ENCODE data around the gene AKAP12.

AKAP12 gene

GRCh38 chr6:151247490-151247889, 7.7 kb downstream of the AKAP12 start:
- TF ChIP-seq CTCF (IDR thresholded peaks at IDR 0.05; ENCODE audit: unreplicated experiment in 3 of 3) = no peak

GRCh38 chr6:151248295-151248694, 8.5 kb downstream of the AKAP12 start:
- no peaks in the 10 kb centered on the region for H3K27me3 Mint-ChIP-seq (ENCODE audit: low read depth)
- no peaks in the 10 kb centered on the region for H3K9me3 Mint-ChIP-seq
- no peak for TF ChIP-seq CTCF (IDR thresholded peaks at IDR 0.05; ENCODE audit: unreplicated experiment in 3 of 3)
- peaks cover 33% of the 10 kb centered on the region for H3K36me3 Mint-ChIP-seq (ENCODE audit: low read depth)
- peaks cover 40% of the 10 kb centered on the region for H3K4me1 Mint-ChIP-seq
- H3K4me3 Mint-ChIP-seq = no peak overlapping the region
- H3K27ac Mint-ChIP-seq = peak overlapping the region in 2 of 3 experiments; percentile 42 to 83

More at GRCh38 chr6:151247490-151247889, 7.7 kb downstream of the AKAP12 start:
- Mint-ChIP-seq H3K27me3 (ENCODE audit: low read depth) (no peaks in the 10 kb centered on the region), H3K4me1 (peaks cover 40% of the 10 kb centered on the region), H3K27ac (peak overlapping the region in 2 of 3 experiments; percentile 71 to 83), H3K9me3 (no peaks in the 10 kb centered on the region), H3K4me3 (no peak overlapping the region), H3K36me3 (ENCODE audit: low read depth) (peaks cover 39% of the 10 kb centered on the region)

- no peak for TF ChIP-seq CTCF (IDR thresholded peaks at IDR 0.05; ENCODE audit: unreplicated experiment in 3 of 3)
- Mint-ChIP-seq H3K27me3 (ENCODE audit: low read depth) (no peaks in the 10 kb centered on the region), H3K9me3 (no peaks in the 10 kb centered on the region), H3K36me3 (ENCODE audit: low read depth) (peaks cover 16% of the 10 kb centered on the region), H3K27ac (peak overlapping the region; percentile 56 to 88 (median 65)), H3K4me1 (peaks cover 48% of the 10 kb centered on the region), H3K4me3 (no peak overlapping the region)
These were observed 12.9 kb downstream of the AKAP12 start for GRCh38 chr6:151252634-151253033.

GRCh38 chr6:151254451-151255081, 14.8 kb downstream of the AKAP12 start:
- Mint-ChIP-seq H3K4me3 (peak overlapping the region; percentile 49 to 54 (median 53)), H3K4me1 (peaks cover 50% of the 10 kb centered on the region), H3K9me3 (no peaks in the 10 kb centered on the region), H3K27ac (peak overlapping the region; percentile 88 to 94 (median 89)), H3K27me3 (ENCODE audit: low read depth) (no peaks in the 10 kb centered on the region), H3K36me3 (ENCODE audit: low read depth) (peaks cover 14% of the 10 kb centered on the region)
- no peak for TF ChIP-seq CTCF (IDR thresholded peaks at IDR 0.05; ENCODE audit: unreplicated experiment in 3 of 3)

- Mint-ChIP-seq H3K36me3 (ENCODE audit: low read depth) (peaks cover 25% of the 10 kb centered on the region), H3K9me3 (no peaks in the 10 kb centered on the region), H3K27me3 (ENCODE audit: low read depth) (no peaks in the 10 kb centered on the region), H3K4me3 (no peak overlapping the region), H3K27ac (peak overlapping the region; percentile 79 to 94 (median 85)), H3K4me1 (peaks cover 59% of the 10 kb centered on the region)
- TF ChIP-seq CTCF (IDR thresholded peaks at IDR 0.05; ENCODE audit: unreplicated experiment in 3 of 3) = no peak
These were observed 16.0 kb downstream of the AKAP12 start for GRCh38 chr6:151255811-151256210.

- Mint-ChIP-seq H3K4me1 (peaks cover 55% of the 10 kb centered on the region), H3K36me3 (ENCODE audit: low read depth) (peaks cover 28% of the 10 kb centered on the region), H3K9me3 (no peaks in the 10 kb centered on the region), H3K27me3 (ENCODE audit: low read depth) (no peaks in the 10 kb centered on the region), H3K4me3 (peak overlapping the region; percentile 5 to 8 (median 6)), H3K27ac (peak overlapping the region; percentile 91 to 97 (median 92))
- no peak for TF ChIP-seq CTCF (IDR thresholded peaks at IDR 0.05; ENCODE audit: unreplicated experiment in 3 of 3)
These were observed 18.2 kb downstream of the AKAP12 start for GRCh38 chr6:151257985-151258445.
